ENCODE data around the gene IGLL1.
"Not testable (repeated sequence)": the region's sequence is repeated elsewhere in the genome, so short reads cannot be mapped to it uniquely, and the experiment has no call there.

The IGLL1 gene

DNA sequence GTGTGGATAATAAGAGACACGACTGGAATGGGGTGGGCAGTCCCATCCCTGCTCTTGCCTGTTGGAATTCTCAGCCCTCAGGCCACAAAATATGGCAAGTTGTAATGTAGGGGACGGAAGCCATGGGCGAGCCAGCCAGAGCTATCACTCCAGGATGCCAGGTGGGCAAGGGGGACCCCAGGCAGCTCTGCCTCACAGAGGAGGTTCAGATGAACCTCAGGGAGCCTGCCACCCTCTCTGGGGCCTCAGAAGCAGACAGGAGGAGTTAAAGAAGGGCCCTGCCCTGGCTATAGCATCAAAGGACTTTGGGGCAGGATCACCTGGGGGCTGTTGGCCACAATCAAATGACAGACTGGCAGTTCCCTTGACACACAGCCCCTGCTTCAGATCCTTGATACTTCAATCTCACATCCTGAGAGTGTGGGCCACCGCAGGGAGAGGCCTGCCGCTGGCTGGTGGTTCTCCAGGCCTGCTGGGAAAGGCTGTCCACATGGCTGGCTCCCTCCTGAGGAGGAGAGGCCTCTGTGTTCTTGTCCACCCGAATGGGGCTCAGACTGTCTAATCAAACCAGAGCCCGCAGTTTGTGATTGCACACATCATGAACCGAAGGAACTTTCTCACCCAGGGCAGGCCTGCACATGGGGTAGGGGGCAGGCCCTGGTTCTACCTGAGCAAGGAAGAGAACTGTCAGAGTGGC is 31.4 kb downstream of the IGLL1 start:
- Mint-ChIP-seq H3K27ac (no peak overlapping the region), H3K27me3 (no peaks in the 10 kb centered on the region), H3K9me3 (peaks cover 8% of the 10 kb centered on the region), H3K4me1 (ENCODE audit: low read depth) (no peaks in the 10 kb centered on the region), H3K36me3 (ENCODE audit: low read depth) (no peaks in the 10 kb centered on the region), H3K4me3 (no peak overlapping the region)
- intact Hi-C loops (cut with micrococcal nuclease): no loop called here

GRCh38 chr22:23547818-23548500 is 32.1 kb downstream of the IGLL1 start:
- Mint-ChIP-seq H3K36me3 (ENCODE audit: low read depth) (no peaks in the 10 kb centered on the region), H3K27me3 (no peaks in the 10 kb centered on the region), H3K4me1 (ENCODE audit: low read depth) (no peaks in the 10 kb centered on the region), H3K27ac (no peak overlapping the region), H3K9me3 (peaks cover 8% of the 10 kb centered on the region), H3K4me3 (no peak overlapping the region)
- intact Hi-C loops (cut with micrococcal nuclease): no loop called here

DNA sequence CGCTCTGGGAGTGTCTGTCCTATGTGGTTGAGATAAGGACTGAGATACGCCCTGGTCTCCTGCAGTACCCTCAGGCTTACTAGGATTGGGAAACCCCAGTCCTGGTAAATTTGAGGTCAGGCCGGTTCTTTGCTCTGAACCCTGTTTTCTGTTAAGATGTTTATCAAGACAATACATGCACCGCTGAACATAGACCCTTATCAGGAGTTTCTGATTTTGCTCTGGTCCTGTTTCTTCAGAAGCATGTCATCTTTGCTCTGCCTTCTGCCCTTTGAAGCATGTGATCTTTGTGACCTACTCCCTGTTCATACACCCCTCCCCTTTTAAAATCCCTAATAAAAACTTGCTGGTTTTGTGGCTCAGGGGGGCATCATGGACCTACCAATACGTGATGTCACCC is 32.7 kb downstream of the IGLL1 start:
- H3K9me3 Mint-ChIP-seq; H3K4me3 Mint-ChIP-seq; H3K27ac Mint-ChIP-seq; H3K36me3 Mint-ChIP-seq (ENCODE audit: low read depth); H3K4me1 Mint-ChIP-seq (ENCODE audit: low read depth); intact Hi-C loops (cut with micrococcal nuclease); H3K27me3 Mint-ChIP-seq: not testable (repeated sequence)

- H3K4me3 Mint-ChIP-seq: no peak overlapping the region
- intact Hi-C loops (cut with micrococcal nuclease): loop anchor here (5.0 kb wide), 1 partner anchor 47 kb away; no protein-coding TSS in a partner anchor
- H3K36me3 Mint-ChIP-seq (ENCODE audit: low read depth): no peaks in the 10 kb centered on the region
- H3K4me1 Mint-ChIP-seq (ENCODE audit: low read depth): no peaks in the 10 kb centered on the region
- no peak overlapping the region for H3K27ac Mint-ChIP-seq
- peaks cover 11% of the 10 kb centered on the region for H3K27me3 Mint-ChIP-seq
- peaks cover 8% of the 10 kb centered on the region for H3K9me3 Mint-ChIP-seq
Measured at GRCh38 chr22:23544852-23545251, 35.2 kb downstream of the IGLL1 start.

- H3K36me3 Mint-ChIP-seq (ENCODE audit: low read depth); H3K4me1 Mint-ChIP-seq (ENCODE audit: low read depth); H3K4me3 Mint-ChIP-seq; H3K9me3 Mint-ChIP-seq; H3K27ac Mint-ChIP-seq: not testable (repeated sequence)
- intact Hi-C loops (cut with micrococcal nuclease): loop anchor here (5.0 kb wide), 1 partner anchor 49 kb away; no protein-coding TSS in a partner anchor
- peaks cover 18% of the 10 kb centered on the region for H3K27me3 Mint-ChIP-seq
Measured at GRCh38 chr22:23543506-23544000, 36.5 kb downstream of the IGLL1 start.

- Mint-ChIP-seq H3K27me3 (peaks cover 20% of the 10 kb centered on the region), H3K9me3 (peaks cover 8% of the 10 kb centered on the region), H3K4me1 (ENCODE audit: low read depth) (no peaks in the 10 kb centered on the region), H3K36me3 (ENCODE audit: low read depth) (no peaks in the 10 kb centered on the region), H3K27ac (no peak overlapping the region), H3K4me3 (no peak overlapping the region)
- intact Hi-C loops (cut with micrococcal nuclease): loop anchor here (5.0 kb wide), 1 partner anchor 49 kb away; no protein-coding TSS in a partner anchor
Measured at GRCh38 chr22:23542933-23543332, 37.2 kb downstream of the IGLL1 start.

GRCh38 chr22:23542391-23542790 is 37.7 kb downstream of the IGLL1 start:
- not testable (repeated sequence) for H3K36me3 Mint-ChIP-seq (ENCODE audit: low read depth); H3K9me3 Mint-ChIP-seq; H3K27ac Mint-ChIP-seq; H3K4me3 Mint-ChIP-seq; H3K4me1 Mint-ChIP-seq (ENCODE audit: low read depth)
- H3K27me3 Mint-ChIP-seq: peaks cover 22% of the 10 kb centered on the region
- intact Hi-C loops (cut with micrococcal nuclease): loop anchor here (5.0 kb wide), 1 partner anchor 50 kb away; no protein-coding TSS in a partner anchor

- not testable (repeated sequence) for H3K4me1 Mint-ChIP-seq (ENCODE audit: low read depth); H3K9me3 Mint-ChIP-seq; H3K27ac Mint-ChIP-seq; H3K4me3 Mint-ChIP-seq; H3K36me3 Mint-ChIP-seq (ENCODE audit: low read depth)
- peaks cover 23% of the 10 kb centered on the region for H3K27me3 Mint-ChIP-seq
- intact Hi-C loops (cut with micrococcal nuclease): loop anchor here (5.0 kb wide), 1 partner anchor 50 kb away; no protein-coding TSS in a partner anchor
Measured at GRCh38 chr22:23541849-23542281, 38.2 kb downstream of the IGLL1 start.

DNA sequence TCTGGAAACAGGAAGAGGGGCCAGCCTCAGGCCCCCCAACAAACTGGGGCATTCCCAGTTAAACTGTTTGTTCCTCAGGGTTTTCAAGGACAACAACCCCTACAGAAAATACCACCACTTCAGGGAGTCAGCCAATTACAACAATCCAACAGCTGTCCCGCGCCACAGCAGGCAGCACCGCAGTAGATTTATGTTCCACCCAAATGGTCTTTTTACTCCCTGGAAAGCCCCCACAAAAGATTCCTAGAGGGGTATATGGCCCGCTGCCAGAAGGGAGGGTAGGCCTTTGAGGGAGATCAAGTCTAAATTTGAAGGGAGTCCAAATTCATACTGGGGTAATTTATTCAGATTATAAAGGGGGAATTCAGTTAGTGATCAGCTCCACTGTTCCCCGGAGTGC is 39.3 kb downstream of the IGLL1 start:
- not testable (repeated sequence) for H3K27ac Mint-ChIP-seq

GRCh38 chr22:23539839-23540198 is 40.3 kb downstream of the IGLL1 start:
- H3K4me3 Mint-ChIP-seq, H3K9me3 Mint-ChIP-seq, H3K27ac Mint-ChIP-seq: not testable (repeated sequence)

More for the DNA sequence above, 39.3 kb downstream of the IGLL1 start:
- H3K36me3 Mint-ChIP-seq (ENCODE audit: low read depth); H3K4me1 Mint-ChIP-seq (ENCODE audit: low read depth); H3K4me3 Mint-ChIP-seq; H3K9me3 Mint-ChIP-seq: not testable (repeated sequence)
- H3K27me3 Mint-ChIP-seq: peaks cover 24% of the 10 kb centered on the region
- intact Hi-C loops (cut with micrococcal nuclease): loop anchor here (5.0 kb wide), 1 partner anchor 51 kb away; no protein-coding TSS in a partner anchor

DNA sequence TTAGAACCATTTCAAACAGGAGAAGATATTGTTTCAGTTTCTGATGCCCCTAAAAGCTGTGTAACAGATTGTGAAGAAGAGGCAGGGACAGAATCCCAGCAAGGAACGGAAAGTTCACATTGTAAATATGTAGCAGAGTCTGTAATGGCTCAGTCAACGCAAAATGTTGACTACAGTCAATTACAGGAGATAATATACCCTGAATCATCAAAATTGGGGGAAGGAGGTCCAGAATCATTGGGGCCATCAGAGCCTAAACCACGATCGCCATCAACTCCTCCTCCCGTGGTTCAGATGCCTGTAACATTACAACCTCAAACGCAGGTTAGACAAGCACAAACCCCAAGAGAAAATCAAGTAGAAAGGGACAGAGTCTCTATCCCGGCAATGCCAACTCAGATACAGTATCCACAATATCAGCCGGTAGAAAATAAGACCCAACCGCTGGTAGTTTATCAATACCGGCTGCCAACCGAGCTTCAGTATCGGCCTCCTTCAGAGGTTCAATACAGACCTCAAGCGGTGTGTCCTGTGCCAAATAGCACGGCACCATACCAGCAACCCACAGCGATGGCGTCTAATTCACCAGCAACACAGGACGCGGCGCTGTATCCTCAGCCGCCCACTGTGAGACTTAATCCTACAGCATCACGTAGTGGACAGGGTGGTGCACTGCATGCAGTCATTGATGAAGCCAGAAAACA is 40.8 kb downstream of the IGLL1 start:
- peaks cover 26% of the 10 kb centered on the region for H3K27me3 Mint-ChIP-seq
- H3K27ac Mint-ChIP-seq: no peak overlapping the region
- H3K4me1 Mint-ChIP-seq (ENCODE audit: low read depth): no peaks in the 10 kb centered on the region
- intact Hi-C loops (cut with micrococcal nuclease): no loop called here
- no peaks in the 10 kb centered on the region for H3K9me3 Mint-ChIP-seq
- no peak overlapping the region for H3K4me3 Mint-ChIP-seq
- H3K36me3 Mint-ChIP-seq (ENCODE audit: low read depth): no peaks in the 10 kb centered on the region

More at GRCh38 chr22:23539839-23540198, 40.3 kb downstream of the IGLL1 start:
- not testable (repeated sequence) for H3K36me3 Mint-ChIP-seq (ENCODE audit: low read depth); H3K4me1 Mint-ChIP-seq (ENCODE audit: low read depth)
- intact Hi-C loops (cut with micrococcal nuclease): loop anchor here (5.0 kb wide), 1 partner anchor 52 kb away; no protein-coding TSS in a partner anchor
- H3K27me3 Mint-ChIP-seq: peaks cover 26% of the 10 kb centered on the region

GRCh38 chr22:23538696-23539030 is 41.4 kb downstream of the IGLL1 start:
- H3K27ac Mint-ChIP-seq; H3K4me3 Mint-ChIP-seq; intact Hi-C loops (cut with micrococcal nuclease); H3K4me1 Mint-ChIP-seq (ENCODE audit: low read depth); H3K36me3 Mint-ChIP-seq (ENCODE audit: low read depth); H3K9me3 Mint-ChIP-seq: not testable (repeated sequence)
- H3K27me3 Mint-ChIP-seq: peaks cover 28% of the 10 kb centered on the region

- peaks cover 34% of the 10 kb centered on the region for H3K27me3 Mint-ChIP-seq
- H3K36me3 Mint-ChIP-seq (ENCODE audit: low read depth); intact Hi-C loops (cut with micrococcal nuclease); H3K4me1 Mint-ChIP-seq (ENCODE audit: low read depth); H3K4me3 Mint-ChIP-seq; H3K27ac Mint-ChIP-seq; H3K9me3 Mint-ChIP-seq: not testable (repeated sequence)
Measured at GRCh38 chr22:23537830-23538695, 42.0 kb downstream of the IGLL1 start.
